ENCODE data around the gene TBC1D22A.

DNA sequence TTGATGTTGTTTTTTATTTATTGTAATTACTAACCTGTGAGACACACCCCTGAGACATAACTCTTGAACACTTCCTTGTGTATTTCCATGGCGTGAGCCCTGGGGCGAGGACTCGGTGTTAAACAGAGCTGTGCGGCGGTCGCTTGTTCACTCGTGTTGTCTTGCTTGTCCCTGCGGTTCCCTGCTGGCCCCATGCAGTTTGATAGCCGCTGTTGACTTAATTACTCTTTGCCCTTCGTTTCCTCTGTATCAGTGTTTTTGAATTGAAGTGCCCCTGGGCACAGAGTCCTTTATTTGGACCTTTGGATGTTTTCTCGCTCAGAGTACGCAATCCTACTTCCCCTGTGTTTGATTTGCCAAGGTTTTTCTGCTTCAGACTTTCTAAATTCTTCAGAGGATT is 52.7 kb downstream of the TBC1D22A start:
- no peak for TF ChIP-seq CTCF (IDR thresholded peaks at IDR 0.05; ENCODE audit: low read depth, low read length)
- TF ChIP-seq EZH2phosphoT487 (IDR thresholded peaks at IDR 0.05; ENCODE audit: low read depth): no peak

Data from OCI-LY3 (cell line).